GM10248 (cell line): Measurements from ENCODE around the gene MEIS3.

ENCODE experiments used
- CTCF ChIA-PET: fragments of 300-600 bp; sonication (Branson Sonifier 250); formaldehyde crosslinking; extraction: SDS; loops from one replicate; lab custom pipeline; 2021; ENCODE audit warnings: antibody characterized with exemption; lab: Yijun Ruan, JAX
- POLR2A ChIA-PET: fragments of 350-650 bp; sonication (Branson Sonifier 250); formaldehyde crosslinking; extraction: SDS; loops from one replicate; lab custom pipeline; 2020; ENCODE audit warnings: antibody characterized with exemption; lab: Yijun Ruan, JAX
- DNase-seq: peaks from one replicate; pipeline ENCODE4 v3.0.0; 2012; ENCODE audit errors: extremely low spot score
- TF ChIP-seq, protein P1 (sequence below): IDR thresholded peaks from 2 replicates; pipeline ENCODE4 v1.5.1; 2012; ENCODE audit warnings: mild to moderate bottlenecking, low read depth; ENCODE audit errors: extremely low read depth, missing control alignments, control extremely low read depth

MEIS3 gene

DNA sequence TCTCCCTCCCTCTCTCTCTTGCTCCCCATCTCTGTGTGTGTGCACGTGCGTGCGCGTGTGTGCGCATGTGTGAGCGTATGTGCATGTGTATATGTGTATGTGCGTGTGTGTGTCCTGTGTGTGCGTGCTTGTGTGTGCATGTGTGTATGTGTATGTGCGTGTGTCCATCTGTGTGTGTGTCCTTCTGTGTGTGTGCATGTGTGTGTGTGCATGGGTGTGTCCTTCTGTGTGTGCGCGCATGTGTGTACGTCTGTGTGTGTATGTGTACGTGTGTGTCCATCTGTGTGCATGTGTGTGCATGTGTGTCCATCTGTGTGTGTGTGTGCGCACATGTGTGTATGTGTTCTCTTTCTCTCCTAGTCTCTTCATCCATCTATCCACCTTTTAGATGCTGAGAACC, 40.1 kb upstream of the MEIS3 start:
- TF ChIP-seq, protein P1, sequence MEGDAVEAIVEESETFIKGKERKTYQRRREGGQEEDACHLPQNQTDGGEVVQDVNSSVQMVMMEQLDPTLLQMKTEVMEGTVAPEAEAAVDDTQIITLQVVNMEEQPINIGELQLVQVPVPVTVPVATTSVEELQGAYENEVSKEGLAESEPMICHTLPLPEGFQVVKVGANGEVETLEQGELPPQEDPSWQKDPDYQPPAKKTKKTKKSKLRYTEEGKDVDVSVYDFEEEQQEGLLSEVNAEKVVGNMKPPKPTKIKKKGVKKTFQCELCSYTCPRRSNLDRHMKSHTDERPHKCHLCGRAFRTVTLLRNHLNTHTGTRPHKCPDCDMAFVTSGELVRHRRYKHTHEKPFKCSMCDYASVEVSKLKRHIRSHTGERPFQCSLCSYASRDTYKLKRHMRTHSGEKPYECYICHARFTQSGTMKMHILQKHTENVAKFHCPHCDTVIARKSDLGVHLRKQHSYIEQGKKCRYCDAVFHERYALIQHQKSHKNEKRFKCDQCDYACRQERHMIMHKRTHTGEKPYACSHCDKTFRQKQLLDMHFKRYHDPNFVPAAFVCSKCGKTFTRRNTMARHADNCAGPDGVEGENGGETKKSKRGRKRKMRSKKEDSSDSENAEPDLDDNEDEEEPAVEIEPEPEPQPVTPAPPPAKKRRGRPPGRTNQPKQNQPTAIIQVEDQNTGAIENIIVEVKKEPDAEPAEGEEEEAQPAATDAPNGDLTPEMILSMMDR, result no peak
- POLR2A ChIA-PET, result no interaction called here
- no peak for DNase-seq
- CTCF ChIA-PET, result interaction anchor here (1.6 kb wide), 1 partner anchor 56 kb away, joined by 4 read pairs; no protein-coding TSS in a partner anchor

DNA sequence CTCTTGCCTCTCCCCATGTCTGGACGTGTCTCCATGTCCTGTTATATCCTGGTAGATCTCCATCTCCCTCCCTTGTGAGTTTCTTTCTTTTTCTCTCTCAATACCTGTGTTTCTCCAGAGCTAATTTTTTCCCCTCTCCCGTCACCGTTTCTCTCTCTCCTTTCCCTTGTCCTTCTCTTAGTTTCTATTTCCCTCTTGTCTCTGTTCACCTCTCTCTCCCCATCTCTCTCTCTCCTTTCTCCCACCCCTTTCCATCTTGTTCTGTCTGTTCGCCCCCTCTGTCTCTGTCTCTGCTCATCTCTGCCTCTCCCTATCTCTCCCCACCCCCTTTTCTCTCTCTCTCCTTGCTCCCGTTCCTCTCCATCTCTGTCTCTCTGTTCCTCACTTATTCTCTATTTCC, 39.3 kb upstream of the MEIS3 start:
- TF ChIP-seq, protein P1, result no peak
- ChIA-PET CTCF (interaction anchor here (1.6 kb wide), 1 partner anchor 57 kb away, joined by 4 read pairs; no protein-coding TSS in a partner anchor), POLR2A (no interaction called here)
- DNase-seq, result no peak

DNA sequence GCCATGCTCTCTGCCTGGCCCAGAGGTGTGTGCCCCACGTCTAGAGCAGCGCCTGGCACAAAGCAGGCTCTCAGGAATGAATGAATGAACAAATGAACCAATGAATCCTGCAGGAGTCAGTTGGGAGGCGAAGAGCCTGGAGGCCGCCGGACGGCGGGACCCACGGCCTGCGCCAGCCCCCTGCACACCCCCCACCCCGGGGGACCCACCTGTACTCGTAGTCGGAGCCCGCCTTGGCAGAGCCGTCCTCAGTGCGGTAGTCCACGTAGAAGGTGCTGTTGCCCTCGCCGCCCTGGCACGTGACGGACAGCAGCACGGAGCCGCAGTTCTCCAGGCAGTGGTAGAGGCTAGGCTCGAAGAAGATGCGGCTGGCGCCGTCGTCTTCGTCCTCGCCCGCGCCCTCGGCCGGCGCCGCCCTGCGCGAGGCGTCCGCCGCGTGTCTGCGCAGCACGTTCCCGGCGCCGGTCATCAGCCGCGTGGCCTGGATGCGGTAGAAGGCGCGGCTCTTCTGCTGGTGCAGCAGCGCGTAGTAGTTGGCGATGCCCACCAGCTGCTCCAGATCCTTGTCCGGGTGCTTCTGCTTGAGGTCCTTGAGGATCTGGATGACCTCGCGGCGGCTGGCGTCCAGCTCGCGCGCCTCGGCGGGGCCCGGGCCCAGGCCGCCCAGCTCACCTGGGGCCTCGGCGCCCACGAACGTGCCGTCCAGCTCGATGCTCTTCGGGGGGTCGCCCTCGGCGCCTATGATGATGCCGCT, 37.6 kb upstream of the MEIS3 start:
- TF ChIP-seq, protein P1, result no peak
- ChIA-PET CTCF (no interaction called here), POLR2A (no interaction called here)
- DNase-seq, result no peak

DNA sequence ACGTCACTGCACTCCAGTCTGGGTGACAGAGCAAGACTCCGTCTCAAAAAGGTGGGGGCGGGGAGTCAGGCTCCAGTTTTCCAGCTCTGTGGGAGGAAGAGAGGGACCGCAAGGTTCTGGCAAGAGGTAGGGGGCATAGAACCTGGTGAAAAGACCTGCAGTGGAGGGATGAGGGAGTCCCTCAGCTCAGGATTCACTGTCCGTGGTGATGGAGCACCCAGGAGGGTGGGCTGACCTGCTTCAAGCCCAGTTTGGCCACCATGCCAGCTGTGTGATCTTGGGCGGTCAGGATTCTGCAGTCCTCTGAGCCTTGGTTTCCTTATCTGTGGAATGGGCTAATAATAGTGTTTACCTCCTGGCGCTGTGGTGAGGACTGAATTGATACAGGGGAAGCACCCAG, 31.2 kb upstream of the MEIS3 start:
- CTCF ChIA-PET, result interaction anchor here (1.0 to 1.5 kb wide), 4 partner anchors 13 to 34 kb away, joined by 3 to 4 read pairs (median 3); partner anchors contain the start of gene KPTN
- no peak for DNase-seq
- POLR2A ChIA-PET, result no interaction called here
- TF ChIP-seq, protein P1, result no peak

DNA sequence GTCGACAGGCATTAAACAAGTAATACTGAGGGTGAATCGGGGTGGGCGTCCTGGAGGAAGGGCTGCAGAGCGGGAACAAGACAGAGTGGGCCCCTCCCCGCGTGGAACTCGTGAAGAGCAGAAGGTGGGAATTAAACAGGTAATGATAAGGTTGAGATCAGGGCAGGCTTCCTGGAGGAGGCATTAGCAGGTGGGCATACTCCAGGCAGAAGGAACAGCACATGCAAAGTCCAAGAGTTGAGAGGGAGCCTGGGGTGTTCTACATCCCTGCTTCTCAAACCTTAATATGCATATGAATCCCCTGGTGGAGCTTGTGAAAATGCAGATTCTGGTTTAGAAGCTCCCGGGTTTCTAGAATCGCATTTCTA, 29.0 kb upstream of the MEIS3 start:
- ChIA-PET POLR2A (no interaction called here), CTCF (interaction anchor here (1.9 kb wide), 1 partner anchor 12 kb away, joined by 6 read pairs; no protein-coding TSS in a partner anchor)
- TF ChIP-seq, protein P1, result no peak
- DNase-seq, result no peak

DNA sequence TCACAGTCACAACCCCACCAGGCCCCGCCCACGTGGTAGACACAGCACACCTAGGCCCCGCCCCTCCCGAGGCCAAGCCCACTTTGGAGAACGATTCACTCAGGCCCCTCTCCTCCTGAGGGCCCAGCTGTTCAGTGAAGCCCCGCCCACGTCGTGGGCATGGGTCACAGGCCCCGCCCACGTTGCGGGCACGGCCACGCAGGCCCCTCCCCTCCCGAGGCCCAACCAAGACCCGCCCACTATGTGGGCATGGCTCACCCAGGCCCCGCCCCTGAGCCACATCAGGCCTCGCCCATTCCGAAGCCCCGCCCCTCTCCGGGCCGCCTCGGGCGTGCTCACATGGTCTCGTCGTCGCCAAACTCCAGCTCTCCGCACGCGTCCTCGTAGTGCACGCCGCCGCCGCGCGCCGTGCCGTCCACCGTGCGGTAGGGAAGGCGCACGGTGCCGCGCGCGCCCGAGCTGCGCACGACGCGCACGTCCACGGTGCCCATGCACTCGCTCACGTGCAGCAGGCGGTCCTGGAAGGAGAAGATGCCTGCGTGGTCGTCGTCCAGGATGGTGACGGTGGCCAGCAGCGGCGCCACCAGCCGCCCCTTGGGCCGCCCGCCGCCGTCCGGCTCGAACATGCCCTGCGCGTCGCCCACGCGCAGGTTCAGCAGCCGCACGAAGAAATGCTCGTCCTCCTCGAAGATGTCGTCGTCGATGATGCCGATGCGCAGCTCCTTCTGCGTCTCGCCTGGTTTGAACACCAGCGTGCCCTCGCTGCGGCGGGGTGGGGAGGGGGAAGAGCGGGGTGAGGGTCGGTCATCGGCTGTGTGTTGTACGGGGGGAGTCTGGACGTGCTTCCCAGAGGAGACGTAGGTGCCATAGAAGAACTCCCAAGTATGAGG, 28.4 kb upstream of the MEIS3 start:
- DNase-seq, result peak; percentile 59
- ChIA-PET CTCF (interaction anchor here (0.9 to 1.9 kb wide), 2 partner anchors 8 to 11 kb away, joined by 4 to 6 read pairs; no protein-coding TSS in a partner anchor), POLR2A (interaction anchor here (0.6 kb wide), 1 partner anchor 142 kb away, joined by 8 read pairs; no protein-coding TSS in a partner anchor)
- TF ChIP-seq, protein P1, result no peak
